GM23338 (cell line): ENCODE results near the gene FOXP4.

Source experiments
- CREB1 ChIP-seq: fragments of 250-450 bp; sonication (Bioruptor Pico); IDR thresholded peaks from 2 replicates; pipeline ENCODE4 v1.5.0; 2020; ENCODE audit warnings: low read depth, mild to moderate bottlenecking, moderate library complexity
- EZH2 ChIP-seq: fragments of 200-600 bp; sonication (generic); IDR thresholded peaks from one replicate; pipeline ENCODE4 v1.8.0; 2017; ENCODE audit warnings: antibody characterized with exemption, mild to moderate bottlenecking, low read depth; ENCODE audit not compliant: unreplicated experiment
- EZH2phosphoT487 ChIP-seq: fragments of 200-600 bp; sonication (generic); IDR thresholded peaks from one replicate; pipeline ENCODE4 v1.8.1; 2018; ENCODE audit warnings: antibody characterized with exemption; ENCODE audit not compliant: unreplicated experiment
- JUNB ChIP-seq: IDR thresholded peaks from one replicate; pipeline ENCODE4 v1.6.1; 2016; ENCODE audit warnings: antibody characterized with exemption; ENCODE audit not compliant: unreplicated experiment
- NANOG ChIP-seq: IDR thresholded peaks from 2 replicates; pipeline ENCODE4 v1.6.1; 2016; ENCODE audit warnings: antibody characterized with exemption, borderline replicate concordance
- POLR2AphosphoS5 ChIP-seq: IDR thresholded peaks from 2 replicates; pipeline ENCODE4 v1.6.1; 2016; ENCODE audit warnings: antibody characterized with exemption, low read depth
- REST ChIP-seq: IDR thresholded peaks from one replicate; pipeline ENCODE4 v1.6.1; 2018; ENCODE audit warnings: antibody characterized with exemption; ENCODE audit not compliant: unreplicated experiment
- STAT1 ChIP-seq: IDR thresholded peaks from one replicate; pipeline ENCODE4 v1.6.1; 2016; ENCODE audit warnings: antibody characterized with exemption; ENCODE audit not compliant: unreplicated experiment
- ZNF114 ChIP-seq: fragments of 250-450 bp; sonication (Bioruptor Pico); IDR thresholded peaks from 2 replicates; pipeline ENCODE4 v1.5.0; 2020; ENCODE audit warnings: mild to moderate bottlenecking, moderate library complexity
- ZNF331 ChIP-seq: fragments of 250-450 bp; sonication (Bioruptor Pico); IDR thresholded peaks from 2 replicates; pipeline ENCODE4 v1.5.0; 2020; ENCODE audit warnings: low read depth, mild to moderate bottlenecking, moderate library complexity
- ZNF462 ChIP-seq: fragments of 250-450 bp; sonication (Bioruptor Pico); IDR thresholded peaks from 2 replicates; pipeline ENCODE4 v1.5.0; 2020; ENCODE audit warnings: mild to moderate bottlenecking, moderate library complexity
- TF ChIP-seq, protein P1 (sequence below), 2 experiments: fragments of 200-600 bp in 1 of 2; sonication (generic) in 1 of 2; conservative IDR thresholded peaks; 2 replicates each; pipeline versions ENCODE4 v1.5.1 to v1.6.1; 2016 to 2017; ENCODE audit warnings: antibody characterized with exemption in 2 of 2, low read depth in 2 of 2, mild to moderate bottlenecking in 2 of 2, moderate library complexity in 1 of 2
- TF ChIP-seq, protein P2 (sequence below): IDR thresholded peaks from 2 replicates; pipeline ENCODE4 v1.6.1; 2016; ENCODE audit warnings: antibody characterized with exemption

- TF ChIP-seq REST: no peak
- TF ChIP-seq, protein P1, sequence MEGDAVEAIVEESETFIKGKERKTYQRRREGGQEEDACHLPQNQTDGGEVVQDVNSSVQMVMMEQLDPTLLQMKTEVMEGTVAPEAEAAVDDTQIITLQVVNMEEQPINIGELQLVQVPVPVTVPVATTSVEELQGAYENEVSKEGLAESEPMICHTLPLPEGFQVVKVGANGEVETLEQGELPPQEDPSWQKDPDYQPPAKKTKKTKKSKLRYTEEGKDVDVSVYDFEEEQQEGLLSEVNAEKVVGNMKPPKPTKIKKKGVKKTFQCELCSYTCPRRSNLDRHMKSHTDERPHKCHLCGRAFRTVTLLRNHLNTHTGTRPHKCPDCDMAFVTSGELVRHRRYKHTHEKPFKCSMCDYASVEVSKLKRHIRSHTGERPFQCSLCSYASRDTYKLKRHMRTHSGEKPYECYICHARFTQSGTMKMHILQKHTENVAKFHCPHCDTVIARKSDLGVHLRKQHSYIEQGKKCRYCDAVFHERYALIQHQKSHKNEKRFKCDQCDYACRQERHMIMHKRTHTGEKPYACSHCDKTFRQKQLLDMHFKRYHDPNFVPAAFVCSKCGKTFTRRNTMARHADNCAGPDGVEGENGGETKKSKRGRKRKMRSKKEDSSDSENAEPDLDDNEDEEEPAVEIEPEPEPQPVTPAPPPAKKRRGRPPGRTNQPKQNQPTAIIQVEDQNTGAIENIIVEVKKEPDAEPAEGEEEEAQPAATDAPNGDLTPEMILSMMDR (conservative IDR thresholded peaks at IDR 0.05; ENCODE audit: low read depth in 2 of 2): no peak
- no peak for TF ChIP-seq EZH2
- no peak for TF ChIP-seq EZH2phosphoT487
- no peak for TF ChIP-seq STAT1
- TF ChIP-seq POLR2AphosphoS5: no peak
- no peak for TF ChIP-seq JUNB
- TF ChIP-seq, protein P2, sequence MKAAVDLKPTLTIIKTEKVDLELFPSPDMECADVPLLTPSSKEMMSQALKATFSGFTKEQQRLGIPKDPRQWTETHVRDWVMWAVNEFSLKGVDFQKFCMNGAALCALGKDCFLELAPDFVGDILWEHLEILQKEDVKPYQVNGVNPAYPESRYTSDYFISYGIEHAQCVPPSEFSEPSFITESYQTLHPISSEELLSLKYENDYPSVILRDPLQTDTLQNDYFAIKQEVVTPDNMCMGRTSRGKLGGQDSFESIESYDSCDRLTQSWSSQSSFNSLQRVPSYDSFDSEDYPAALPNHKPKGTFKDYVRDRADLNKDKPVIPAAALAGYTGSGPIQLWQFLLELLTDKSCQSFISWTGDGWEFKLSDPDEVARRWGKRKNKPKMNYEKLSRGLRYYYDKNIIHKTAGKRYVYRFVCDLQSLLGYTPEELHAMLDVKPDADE: no peak
- no peak for TF ChIP-seq CREB1 (CRISPR knock-in tag)
- no peak for TF ChIP-seq ZNF331 (CRISPR knock-in tag)
- TF ChIP-seq NANOG: no peak
- TF ChIP-seq ZNF114 (CRISPR knock-in tag): no peak
- no peak for TF ChIP-seq ZNF462 (CRISPR knock-in tag)
Observed at GRCh38 chr6:41585605-41586004, 39.4 kb downstream of the FOXP4 start.
